Mammary epithelial cell (primary cell): ENCODE measurements around the gene TINAGL1.

Experiments
- EZH2 ChIP-seq: IDR thresholded peaks from 2 replicates; pipeline ENCODE4 v1.6.1; 2012; ENCODE audit warnings: low read length, inconsistent platforms, borderline replicate concordance
- TF ChIP-seq, protein P1 (sequence below), 2 donors: IDR thresholded peaks in 1 of 2; conservative IDR thresholded peaks in 1 of 2; 2 replicates each; pipeline ENCODE4 v1.5.1; 2011 to 2012; ENCODE audit warnings: inconsistent platforms in 2 of 2, low read length in 2 of 2, mild to moderate bottlenecking in 2 of 2, control low read depth in 1 of 2, low read depth in 1 of 2; ENCODE audit not compliant: insufficient read depth in 1 of 2; ENCODE audit errors: extremely low read depth in 1 of 2

DNA sequence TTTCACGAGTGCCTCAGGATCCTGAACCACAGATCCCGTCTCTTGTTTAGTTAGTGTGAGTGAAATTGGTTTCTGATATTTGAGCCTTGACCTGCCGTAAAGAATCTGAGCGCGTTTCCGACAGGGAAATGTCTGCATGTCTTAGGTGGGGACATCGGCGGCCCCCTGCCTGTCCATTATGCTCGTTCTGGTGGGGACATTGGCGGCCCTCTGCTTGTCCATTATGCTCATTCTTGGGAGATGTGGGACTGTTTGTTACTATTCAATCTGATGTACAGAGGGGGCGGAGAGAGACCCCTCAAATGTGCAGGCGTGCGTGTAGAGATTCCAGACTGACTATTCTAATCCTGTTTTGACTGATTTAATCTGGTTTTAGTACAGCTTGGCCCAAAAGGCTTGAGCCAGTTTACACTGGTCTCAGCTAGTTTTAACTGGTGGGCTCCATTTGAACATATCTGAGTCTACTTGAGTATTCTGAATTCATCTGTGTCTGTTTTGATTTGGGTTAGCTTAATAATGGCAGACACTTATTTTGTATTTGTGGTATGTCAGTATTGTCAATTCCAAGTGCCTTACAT lies 6.6 kb upstream of the TINAGL1 start:
- TF ChIP-seq, protein P1, sequence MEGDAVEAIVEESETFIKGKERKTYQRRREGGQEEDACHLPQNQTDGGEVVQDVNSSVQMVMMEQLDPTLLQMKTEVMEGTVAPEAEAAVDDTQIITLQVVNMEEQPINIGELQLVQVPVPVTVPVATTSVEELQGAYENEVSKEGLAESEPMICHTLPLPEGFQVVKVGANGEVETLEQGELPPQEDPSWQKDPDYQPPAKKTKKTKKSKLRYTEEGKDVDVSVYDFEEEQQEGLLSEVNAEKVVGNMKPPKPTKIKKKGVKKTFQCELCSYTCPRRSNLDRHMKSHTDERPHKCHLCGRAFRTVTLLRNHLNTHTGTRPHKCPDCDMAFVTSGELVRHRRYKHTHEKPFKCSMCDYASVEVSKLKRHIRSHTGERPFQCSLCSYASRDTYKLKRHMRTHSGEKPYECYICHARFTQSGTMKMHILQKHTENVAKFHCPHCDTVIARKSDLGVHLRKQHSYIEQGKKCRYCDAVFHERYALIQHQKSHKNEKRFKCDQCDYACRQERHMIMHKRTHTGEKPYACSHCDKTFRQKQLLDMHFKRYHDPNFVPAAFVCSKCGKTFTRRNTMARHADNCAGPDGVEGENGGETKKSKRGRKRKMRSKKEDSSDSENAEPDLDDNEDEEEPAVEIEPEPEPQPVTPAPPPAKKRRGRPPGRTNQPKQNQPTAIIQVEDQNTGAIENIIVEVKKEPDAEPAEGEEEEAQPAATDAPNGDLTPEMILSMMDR (conservative IDR thresholded peaks at IDR 0.05 in 1 of 2, IDR thresholded peaks at IDR 0.05 in 1 of 2; ENCODE audit: extremely low read depth in 1 of 2, insufficient read depth in 1 of 2, low read depth in 1 of 2, low read length in 2 of 2) = no peak
- TF ChIP-seq EZH2 = no peak
